Retina (tissue), 1 donor: Measurements from ENCODE around the gene INPP4A.
A peak's percentile ranks its signal among the peaks of the same experiment; 100 is the strongest.

Source experiments
- DNase-seq: peaks from one replicate; pipeline ENCODE4 v3.0.0-alpha.2; 2016

INPP4A gene

DNA sequence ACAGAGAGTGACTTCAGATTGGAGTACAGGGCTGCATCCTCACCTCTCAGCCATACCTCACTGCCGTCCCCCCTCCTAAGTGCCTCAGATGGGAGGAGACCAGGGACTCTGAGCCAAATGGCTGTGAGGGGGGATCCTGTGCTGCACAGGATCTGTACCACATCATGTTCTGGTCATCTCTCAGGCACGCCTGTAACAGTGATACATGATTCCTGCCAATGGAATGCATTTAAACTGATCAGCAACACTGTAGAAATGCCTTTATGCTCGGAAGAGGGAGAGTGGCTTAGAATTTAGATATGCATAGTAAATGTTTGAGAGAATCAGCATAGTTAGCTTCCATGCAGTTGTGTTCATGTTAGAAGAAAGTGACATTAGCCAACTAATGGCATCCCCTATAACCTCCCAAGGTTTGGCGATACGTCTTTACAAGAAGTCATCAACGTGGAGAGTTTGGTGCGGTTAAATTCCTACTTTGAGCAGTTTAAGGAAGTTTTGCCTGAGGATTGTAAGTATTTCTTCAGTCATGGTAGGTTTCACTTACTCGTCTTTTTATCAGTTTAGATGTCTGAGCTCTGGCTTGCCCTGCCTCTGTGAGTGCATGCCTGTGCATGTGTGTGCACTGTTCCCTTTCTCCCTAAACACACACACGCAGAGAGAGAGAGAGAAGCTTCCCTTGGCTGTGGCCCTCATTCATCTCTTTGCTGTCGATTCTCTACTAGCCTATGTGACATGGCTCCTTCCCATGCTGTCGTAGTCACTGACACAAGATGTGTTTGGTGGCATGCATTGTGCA is 123.7 kb downstream of the INPP4A start:
- no peak for DNase-seq

DNA sequence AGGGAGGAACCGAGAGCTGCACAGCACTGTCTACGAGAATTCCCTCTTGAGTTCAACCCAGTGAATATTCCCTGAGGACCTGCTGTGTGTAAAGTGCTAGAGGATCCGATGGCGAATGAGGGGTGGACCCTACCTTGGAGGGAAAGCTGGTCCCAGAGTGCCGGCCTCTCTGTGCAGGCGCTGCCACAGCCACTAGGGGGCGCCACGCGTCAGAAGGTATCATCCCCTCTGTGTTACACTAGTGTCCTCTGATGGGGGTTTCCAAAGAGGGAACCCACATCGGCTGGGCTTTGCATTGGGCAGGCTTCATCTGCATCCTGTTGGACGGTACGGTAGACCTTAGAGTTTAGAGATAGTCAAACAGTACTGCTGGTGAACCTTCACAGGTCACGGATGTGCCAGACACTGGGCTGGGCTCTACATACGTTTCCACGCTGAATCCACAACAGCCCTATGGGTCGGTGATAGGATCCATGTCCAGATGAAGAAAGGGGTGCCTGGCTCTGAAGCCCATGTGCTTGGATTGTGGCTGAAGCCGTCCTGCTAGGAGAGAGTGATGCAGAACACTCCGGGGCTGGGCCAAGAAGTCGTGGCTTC is 124.6 kb downstream of the INPP4A start:
- peak; percentile 24 for DNase-seq

- no peak for DNase-seq
Measured at GRCh38 chr2:98569915-98570314, 125.3 kb downstream of the INPP4A start.

GRCh38 chr2:98570356-98570755 is 125.7 kb downstream of the INPP4A start:
- DNase-seq = no peak

DNA sequence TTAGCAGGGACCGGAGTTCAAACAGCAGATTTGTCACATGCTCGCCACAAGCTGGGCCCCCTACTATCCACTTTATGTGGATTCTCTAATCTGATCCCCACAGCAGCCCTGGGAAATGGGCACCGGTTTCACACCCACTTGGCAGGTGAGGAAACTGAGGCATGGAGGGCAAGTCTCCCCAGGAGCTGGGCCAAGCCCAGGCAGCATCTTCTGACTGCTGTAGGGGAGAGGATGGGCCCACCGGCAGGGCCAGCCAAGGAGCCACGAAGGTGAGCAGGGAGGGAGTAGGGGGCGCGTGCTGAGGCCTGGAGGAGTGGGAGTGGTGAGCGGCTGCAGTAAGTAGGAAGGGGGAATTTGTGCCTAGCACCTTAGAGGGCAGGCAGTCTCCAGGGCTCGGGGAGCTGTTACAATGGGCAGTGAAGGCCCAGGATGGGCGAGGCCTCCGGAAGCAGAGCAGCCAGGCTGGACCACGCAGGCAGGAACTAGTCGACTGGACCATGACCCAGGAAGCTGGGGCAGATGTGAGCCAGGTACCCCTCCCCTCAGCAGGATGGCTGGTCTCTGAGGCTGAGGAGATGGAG is 126.6 kb downstream of the INPP4A start:
- no peak for DNase-seq

- DNase-seq = no peak
Measured at GRCh38 chr2:98571796-98572195, 127.1 kb downstream of the INPP4A start.

DNA sequence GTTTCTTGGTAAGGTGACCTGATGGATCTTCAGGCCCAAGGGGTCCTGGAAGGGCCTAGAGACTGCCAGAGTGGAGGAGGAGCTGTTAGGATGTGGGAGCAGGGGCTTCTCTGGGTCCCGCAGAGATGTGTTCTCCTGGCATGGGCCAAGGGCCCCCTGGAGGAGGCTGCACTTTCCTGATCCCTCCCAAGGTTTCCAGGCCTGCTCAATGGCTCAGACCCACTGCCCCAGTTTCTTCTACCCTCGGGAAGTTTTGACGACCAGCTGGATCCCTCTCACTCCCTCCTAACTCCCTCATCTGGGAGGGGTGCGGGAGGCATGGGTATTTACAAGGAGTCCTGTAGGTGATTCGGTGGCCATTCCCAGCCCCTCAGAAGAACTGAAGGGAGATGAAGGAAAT is 127.6 kb downstream of the INPP4A start:
- no peak for DNase-seq

DNA sequence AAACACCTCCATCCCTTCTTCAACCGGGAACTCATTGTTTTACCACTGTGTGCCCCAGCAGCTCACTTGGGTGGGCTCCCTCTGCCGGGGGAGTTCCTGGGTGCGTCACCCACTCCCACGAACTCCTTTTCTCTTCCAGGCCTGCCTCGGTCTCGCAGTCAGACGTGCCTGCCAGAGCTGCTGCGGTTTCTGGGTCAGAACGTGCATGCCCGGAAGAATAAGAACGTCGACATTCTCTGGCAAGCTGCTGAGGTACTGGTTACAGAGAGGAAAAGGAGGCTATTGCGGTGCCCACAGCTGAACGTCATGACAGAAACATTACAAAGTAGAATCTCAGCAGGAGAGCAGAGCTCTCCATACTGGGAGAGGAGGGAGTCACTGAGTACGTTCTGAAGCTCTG is 128.0 kb downstream of the INPP4A start:
- no peak for DNase-seq

DNA sequence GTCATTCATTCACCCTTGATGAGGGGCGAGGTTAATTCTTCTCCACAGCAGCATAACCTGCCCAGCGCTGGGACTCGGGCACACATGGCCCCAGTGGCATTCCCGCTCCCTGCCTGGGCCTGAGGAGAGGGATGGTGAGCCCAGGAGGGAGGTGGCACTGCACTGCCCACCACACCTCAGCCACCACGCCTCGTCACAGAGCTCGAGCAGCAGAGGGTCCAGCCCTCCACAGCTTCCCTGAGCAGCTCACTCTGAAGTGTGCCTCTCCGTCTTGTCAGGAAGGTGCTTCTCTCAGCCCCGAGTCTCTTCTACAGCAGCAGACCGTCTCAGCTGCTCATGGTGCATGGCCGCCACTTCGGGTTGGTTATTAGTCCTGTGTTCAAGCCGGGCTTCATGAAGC is 128.8 kb downstream of the INPP4A start:
- DNase-seq = no peak

DNA sequence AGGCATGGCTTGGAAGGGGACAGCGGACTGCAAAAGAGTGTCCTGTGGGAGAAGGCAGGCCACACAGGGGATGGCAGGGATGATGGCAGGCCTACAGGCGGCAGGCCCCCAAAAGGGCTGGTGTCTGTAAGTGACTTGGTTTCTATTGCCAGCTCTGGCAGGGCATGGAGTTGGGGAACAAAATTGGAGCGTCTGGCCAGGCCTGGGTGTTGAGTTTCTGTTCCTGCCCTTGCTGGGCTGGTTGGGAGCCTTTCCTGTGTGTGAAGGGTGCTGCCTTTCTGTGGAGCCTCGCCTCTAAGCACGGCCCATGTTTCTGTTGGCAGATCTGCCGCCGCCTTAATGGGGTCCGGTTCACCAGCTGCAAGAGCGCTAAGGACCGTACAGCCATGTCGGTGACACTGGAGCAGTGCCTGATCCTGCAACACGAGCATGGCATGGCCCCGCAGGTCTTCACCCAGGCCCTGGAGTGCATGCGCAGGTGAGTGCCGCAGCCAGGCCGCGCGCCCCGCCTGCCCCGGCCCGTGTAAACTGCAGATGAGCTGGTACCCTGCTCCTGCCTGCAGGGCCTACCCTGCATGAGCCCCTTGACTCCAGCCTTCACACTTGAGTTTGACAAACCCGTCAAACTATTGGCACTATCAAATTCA is 132.1 kb downstream of the INPP4A start:
- DNase-seq = no peak

- DNase-seq = no peak
Measured at GRCh38 chr2:98577313-98577712, 132.7 kb downstream of the INPP4A start.

DNA sequence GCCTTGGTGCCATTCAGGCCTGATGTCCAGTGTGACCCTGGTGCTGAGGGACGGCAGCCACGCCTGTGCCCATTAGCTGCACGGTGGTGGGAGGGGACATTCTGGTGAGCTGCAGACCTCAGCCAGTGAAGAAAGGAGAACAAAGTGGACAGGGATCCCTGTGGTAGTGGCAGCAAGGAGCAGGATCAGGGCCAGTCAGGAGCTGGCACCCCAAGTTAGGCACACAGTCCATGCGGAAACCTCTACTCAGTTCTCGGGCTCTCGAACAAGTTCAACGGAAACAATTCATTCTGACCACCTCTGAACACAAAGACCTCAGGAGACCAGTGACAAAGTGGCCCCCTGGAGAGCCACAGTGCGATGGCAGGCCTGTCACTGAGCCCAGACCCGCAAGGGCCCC is 133.6 kb downstream of the INPP4A start:
- DNase-seq = no peak

- no peak for DNase-seq
Measured at GRCh38 chr2:98579926-98580325, 135.3 kb downstream of the INPP4A start.

- no peak for DNase-seq
Measured at GRCh38 chr2:98580656-98581284, 136.1 kb downstream of the INPP4A start.

DNA sequence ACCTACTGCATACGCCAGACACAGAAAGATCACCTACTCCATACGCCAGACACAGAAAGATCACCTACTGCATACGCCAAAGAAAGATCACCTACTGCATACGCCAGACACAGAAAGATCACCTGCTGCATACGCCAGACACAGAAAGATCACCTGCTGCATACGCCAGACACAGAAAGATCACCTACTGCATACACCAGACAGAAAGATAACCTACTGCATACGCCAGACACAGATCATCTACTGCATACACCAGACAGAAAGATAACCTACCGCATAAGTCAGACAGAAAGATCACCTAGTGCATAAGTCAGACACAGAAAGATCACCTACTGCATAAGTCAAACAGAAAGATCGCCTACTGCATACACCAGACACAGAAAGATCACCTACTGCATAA is 137.9 kb downstream of the INPP4A start:
- DNase-seq = no peak

GRCh38 chr2:98583276-98583675 is 138.6 kb downstream of the INPP4A start:
- no peak for DNase-seq

GRCh38 chr2:98583816-98584618 is 139.4 kb downstream of the INPP4A start:
- DNase-seq = no peak

- no peak for DNase-seq
Measured at GRCh38 chr2:98585386-98585785, 140.7 kb downstream of the INPP4A start.

- no peak for DNase-seq
Measured at GRCh38 chr2:98586551-98587140, 142.0 kb downstream of the INPP4A start.

DNA sequence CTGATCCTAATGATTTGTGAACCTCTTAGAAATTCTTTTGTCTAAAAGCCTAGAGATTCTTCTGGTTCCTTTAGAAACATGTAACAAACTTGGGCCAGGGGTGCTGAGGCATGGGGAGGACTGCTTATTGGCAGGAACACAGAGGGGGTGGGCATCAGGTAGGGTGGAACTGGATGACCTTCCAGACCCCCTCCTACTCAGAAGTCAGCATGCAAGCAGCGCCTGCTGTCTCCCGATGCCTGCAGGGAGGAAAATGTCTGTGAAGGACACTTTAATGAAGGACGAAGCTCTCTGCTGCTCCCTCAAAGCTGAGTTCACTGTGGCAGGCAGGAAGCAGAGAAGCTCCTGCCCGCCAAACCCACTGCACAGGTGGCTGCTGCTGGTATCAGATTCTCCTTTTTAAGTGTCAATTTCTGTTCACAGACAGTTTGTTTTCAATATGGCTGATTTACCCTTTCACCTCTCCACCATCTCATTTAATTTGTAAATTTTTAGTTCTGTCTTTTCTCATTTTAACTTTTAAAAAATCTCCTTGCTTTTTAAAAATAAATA is 144.3 kb downstream of the INPP4A start:
- DNase-seq = no peak

DNA sequence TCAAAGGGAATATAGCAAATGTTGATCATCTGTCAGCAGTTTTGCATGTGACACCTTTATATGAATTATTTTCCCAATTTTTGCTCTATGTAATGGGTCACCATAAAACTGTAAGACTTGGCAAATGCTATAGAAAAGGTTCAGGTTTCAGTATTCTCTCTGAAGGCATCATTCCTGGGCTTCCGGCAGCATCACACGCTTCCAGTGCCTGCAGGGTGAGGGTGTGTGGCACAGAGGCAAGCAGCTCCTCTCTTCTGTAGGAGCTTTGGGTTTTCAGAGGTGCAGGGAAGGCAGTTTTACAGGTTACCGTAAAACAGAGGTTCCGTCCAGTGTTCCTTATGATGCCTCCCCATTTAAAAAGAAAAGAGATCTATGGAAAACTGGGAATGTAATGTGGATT is 144.8 kb downstream of the INPP4A start:
- no peak for DNase-seq

DNA sequence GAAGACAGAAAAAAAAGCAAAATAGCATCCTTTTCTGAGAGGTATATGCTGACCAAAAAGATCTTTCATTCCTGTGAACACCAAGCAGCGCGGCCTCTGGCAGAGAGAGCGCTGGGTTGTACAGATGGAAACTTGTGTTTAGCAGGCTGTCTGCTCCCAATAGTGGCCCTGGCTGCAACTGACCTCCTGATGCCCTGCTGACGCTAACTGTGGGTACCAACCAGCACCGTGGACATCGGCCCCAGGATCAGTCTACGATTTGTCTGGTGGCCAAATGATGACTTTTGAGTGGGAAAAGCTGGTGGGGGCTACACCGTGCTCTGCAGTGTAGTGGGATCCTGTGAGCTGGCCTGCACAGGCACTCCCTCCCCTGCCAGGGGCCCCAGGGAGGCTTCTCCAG is 147.9 kb downstream of the INPP4A start:
- no peak for DNase-seq
